CD4-positive, alpha-beta T cell treated with Interleukin-6 for 4 hours (primary cell): ENCODE results near the gene RFX3.

Source experiments
- DNase-seq: peaks from one replicate; pipeline ENCODE4 v3.0.0-alpha.2; 2020; ENCODE audit warnings: mixed read lengths

The RFX3 gene

GRCh38 chr9:3191715-3192114 lies 334.1 kb downstream of the RFX3 start:
- DNase-seq, result no peak

- DNase-seq, result no peak
These were observed 336.5 kb downstream of the RFX3 start for GRCh38 chr9:3189113-3189861.

- DNase-seq, result no peak
These were observed 339.1 kb downstream of the RFX3 start for GRCh38 chr9:3186751-3187150.

GRCh38 chr9:3181049-3181953 lies 344.5 kb downstream of the RFX3 start:
- DNase-seq, result peak; percentile 43

- no peak for DNase-seq
These were observed 345.1 kb downstream of the RFX3 start for GRCh38 chr9:3180696-3181048.

- DNase-seq, result no peak
These were observed 346.1 kb downstream of the RFX3 start for GRCh38 chr9:3179711-3180110.

- DNase-seq, result no peak
These were observed 347.9 kb downstream of the RFX3 start for GRCh38 chr9:3177936-3178335.

GRCh38 chr9:3177146-3177761 lies 348.5 kb downstream of the RFX3 start:
- DNase-seq, result no peak

GRCh38 chr9:3173374-3173773 lies 352.4 kb downstream of the RFX3 start:
- no peak for DNase-seq

- no peak for DNase-seq
These were observed 355.0 kb downstream of the RFX3 start for GRCh38 chr9:3170819-3171218.
